Right lobe of liver (tissue), 6 donors: ENCODE results near the gene RMRP. TPM values are rescaled to one million over a fixed set of nuclear protein-coding genes. Genes with fewer than 3 reads are reported as not detected.

Experiments
- ATAC-seq, 4 donors: fragments of 200-7000 bp; cut with Tn5 transposase; one replicate each; pipeline ENCODE4 v1.9.1; 2020; ENCODE audit warnings: mild to moderate bottlenecking in 4 of 4, moderate library complexity in 4 of 4
- DNase-seq, 3 donors: peaks; one replicate each; pipeline ENCODE4 v3.0.0-alpha.2; 2020
- H3K27ac ChIP-seq, 3 donors: fragments of 200-600 bp; one replicate each; pipeline ENCODE4 v1.8.0; 2022
- H3K27me3 ChIP-seq, 2 donors: fragments of 200-600 bp; one replicate each; pipeline ENCODE4 v1.8.0; 2022
- H3K36me3 ChIP-seq, 4 donors: fragments of 200-600 bp; sonication (generic) in 1 of 4; one replicate each; pipeline versions ENCODE4 v1.5.1 to v1.8.0; 2017 to 2022; ENCODE audit warnings: control low read depth in 1 of 4
- H3K4me1 ChIP-seq, 4 donors: fragments of 200-600 bp; sonication (generic) in 1 of 4; one replicate each; pipeline versions ENCODE4 v1.5.1 to v1.8.0; 2017 to 2022; ENCODE audit warnings: control low read depth in 1 of 4
- H3K4me3 ChIP-seq, 3 donors: fragments of 200-600 bp; one replicate each; pipeline ENCODE4 v1.8.0; 2022
- H3K9me3 ChIP-seq, 4 donors: fragments of 200-600 bp; sonication (generic) in 1 of 4; one replicate each; pipeline versions ENCODE4 v1.5.1 to v1.8.0; 2017 to 2022; ENCODE audit warnings: control low read depth in 1 of 4
- CTCF ChIP-seq, 4 donors: fragments of 200-600 bp in 3 of 4; fragments of 450-650 bp in 1 of 4; IDR thresholded peaks; one replicate each; pipeline versions ENCODE4 v1.5.1 to v1.8.0; 2016 to 2022; ENCODE audit warnings: antibody characterized with exemption in 4 of 4, mild to moderate bottlenecking in 2 of 4
- POLR2A ChIP-seq: fragments of 450-650 bp; IDR thresholded peaks from one replicate; pipeline ENCODE4 v1.6.1; 2017; ENCODE audit warnings: antibody characterized with exemption, mild to moderate bottlenecking
- WGBS: methylation state at CpG from one replicate; pipeline ENCODE4 v1.1.6; 2018; ENCODE audit warnings: low coverage, low lambda C conversion rate; ENCODE audit not compliant: insufficient coverage; ENCODE audit errors: missing lambda C conversion rate; 5-methylcytosine and 5-hydroxymethylcytosine counted together
- intact Hi-C, 2 donors: fragments of 100-400 bp; cut with DNase I; formaldehyde crosslinking; loops; one replicate each; pipeline versions ENCODE4 v1.11.2 to v1.14.1; 2022
- total RNA-seq, 6 experiments: library from RNA; depleted of rRNA in 2 of 6; stranded (reverse); fragments of >200 nt in 2 of 6; fragmentation: NEBNext Ultra II Directional in 3 of 6; extraction: Animal tissue kit (Norgen Biotek cat#: 25700) in 3 of 6; gene quantifications; one replicate each; pipeline versions ENCODE4 v1.1.0 to v1.2.4, GENCODE V29; 2016 to 2023
- donor health status: DM: no; HTN: yes; CAD: no.
- donor health status: DM: no; HTN: no; CAD: no.
- donor health status: DM: no; HTN: no; CAD: no.
- donor health status: DM: no; HTN: yes; CAD: no.
- donor health status: DM: no; HTN: yes; CAD: no.

Gene RMRP
- total RNA-seq, 6 experiments from 2014 or later: 1,534 to 17,791 (median 6,650) TPM

GRCh38 chr9:35691757-35692301, 34.0 kb upstream of the RMRP start:
- H3K36me3 ChIP-seq: peaks cover 0 to 10% (median 0%) of the 10 kb centered on the region in 4 donors
- H3K4me3 ChIP-seq: no peak overlapping the region
- DNase-seq: peak in 1 of 3 donors; percentile 14
- WGBS: 86% methylated on average over 10 of the region's 13 CpGs
- intact Hi-C loops: no loop called here
- peaks cover 0 to 2% (median 0%) of the 10 kb centered on the region in 4 donors for H3K4me1 ChIP-seq
- H3K27ac ChIP-seq: no peak overlapping the region
- no peak for TF ChIP-seq CTCF (IDR thresholded peaks at IDR 0.05)
- TF ChIP-seq POLR2A: no peak
- H3K9me3 ChIP-seq: no peaks in the 10 kb centered on the region
- no peak for ATAC-seq
- H3K27me3 ChIP-seq: no peaks in the 10 kb centered on the region

- DNase-seq (no peak), ATAC-seq (no peak)
- Histone ChIP-seq H3K4me1 (peaks cover 0 to 2% (median 0%) of the 10 kb centered on the region in 4 donors), H3K4me3 (peak overlapping the region; percentile 57 to 68 (median 63)), H3K36me3 (peaks cover 0 to 7% (median 0%) of the 10 kb centered on the region in 4 donors), H3K9me3 (no peaks in the 10 kb centered on the region), H3K27ac (peak overlapping the region in 2 of 3 donors; percentile 71 to 80), H3K27me3 (no peaks in the 10 kb centered on the region)
- intact Hi-C loops: no loop called here
- no peak for TF ChIP-seq CTCF (IDR thresholded peaks at IDR 0.05)
- no peak for TF ChIP-seq POLR2A
- WGBS: 57% methylated on average over 6 of the region's 10 CpGs
Measured at GRCh38 chr9:35691334-35691650, 33.5 kb upstream of the RMRP start.

GRCh38 chr9:35690614-35691333, 33.0 kb upstream of the RMRP start:
- no peaks in the 10 kb centered on the region for H3K27me3 ChIP-seq
- H3K27ac ChIP-seq: peak overlapping the region; percentile 62 to 80 (median 71)
- WGBS: 1% methylated on average over 35 of the region's 61 CpGs
- TF ChIP-seq POLR2A: peak; percentile 23
- no peak for TF ChIP-seq CTCF (IDR thresholded peaks at IDR 0.05)
- peak overlapping the region; percentile 57 to 68 (median 63) for H3K4me3 ChIP-seq
- ATAC-seq (peak; percentile 70 to 79 (median 74)), DNase-seq (peak; percentile 63 to 70 (median 68))
- intact Hi-C loops: no loop called here
- peaks cover 0 to 2% (median 0%) of the 10 kb centered on the region in 4 donors for H3K4me1 ChIP-seq
- no peaks in the 10 kb centered on the region for H3K9me3 ChIP-seq
- H3K36me3 ChIP-seq: peaks cover 0 to 2% (median 0%) of the 10 kb centered on the region in 4 donors

GRCh38 chr9:35690294-35690613, 32.4 kb upstream of the RMRP start:
- 7% methylated on average over 7 of the region's 21 CpGs for WGBS

More at GRCh38 chr9:35690294-35690613, 32.4 kb upstream of the RMRP start:
- H3K27ac ChIP-seq: peak overlapping the region; percentile 62 to 80 (median 71)
- no peaks in the 10 kb centered on the region for H3K9me3 ChIP-seq
- no peak for DNase-seq
- no peaks in the 10 kb centered on the region for H3K36me3 ChIP-seq
- H3K4me1 ChIP-seq: peaks cover 0 to 2% (median 0%) of the 10 kb centered on the region in 4 donors
- no peaks in the 10 kb centered on the region for H3K27me3 ChIP-seq
- intact Hi-C loops: no loop called here
- TF ChIP-seq CTCF (IDR thresholded peaks at IDR 0.05): no peak
- no peak for TF ChIP-seq POLR2A
- ATAC-seq: no peak
- H3K4me3 ChIP-seq: peak overlapping the region; percentile 57 to 68 (median 63)
